HepG2 (cell line): Measurements from ENCODE around the gene TCF7L2. TPM values are rescaled to one million over a fixed set of nuclear protein-coding genes. Genes with fewer than 3 reads are reported as not detected.
A peak's percentile ranks its signal among the peaks of the same experiment; 100 is the strongest.

Experiments used
- ATF7-NPFF ChIP-seq: sonication (generic); formaldehyde crosslinking; IDR thresholded peaks from 2 replicates; pipeline ENCODE4 v1.8.1; 2023; ENCODE audit warnings: mild to moderate bottlenecking, low read depth, missing genetic modification reagents, moderate library complexity
- DMAP1 ChIP-seq: IDR thresholded peaks from 2 replicates; pipeline ENCODE4 v1.6.1; 2016
- EHMT2 ChIP-seq: fragments of 200-600 bp; sonication (generic); IDR thresholded peaks from 2 replicates; pipeline ENCODE4 v1.7.0; 2017; ENCODE audit warnings: antibody characterized with exemption, low read depth, low read length, borderline replicate concordance
- MAZ ChIP-seq, 2 experiments: sonication (generic) in 1 of 2; formaldehyde crosslinking in 1 of 2; IDR thresholded peaks; 2 replicates each; pipeline versions ENCODE4 v1.5.0 to v1.6.1; 2012 to 2020; ENCODE audit warnings: low read depth in 2 of 2, mild to moderate bottlenecking in 2 of 2, borderline replicate concordance in 1 of 2, improper control_type of control experiment in 1 of 2, low read length in 1 of 2, missing genetic modification reagents in 1 of 2, moderate library complexity in 1 of 2
- POGK ChIP-seq: sonication (generic); formaldehyde crosslinking; conservative IDR thresholded peaks from 2 replicates; pipeline ENCODE4 v1.8.0; 2022; ENCODE audit warnings: mild to moderate bottlenecking, moderate library complexity, missing genetic modification reagents
- REXO4 ChIP-seq: sonication (generic); formaldehyde crosslinking; IDR thresholded peaks from 2 replicates; pipeline ENCODE4 v1.8.0; 2022; ENCODE audit warnings: missing genetic modification reagents, mild to moderate bottlenecking, borderline replicate concordance
- SNAPC2 ChIP-seq: sonication (generic); formaldehyde crosslinking; IDR thresholded peaks from 2 replicates; pipeline ENCODE4 v1.8.1; 2022; ENCODE audit warnings: mild to moderate bottlenecking, missing genetic modification reagents
- ZFP37 ChIP-seq: sonication (generic); formaldehyde crosslinking; IDR thresholded peaks from 2 replicates; pipeline ENCODE4 v1.4.0; 2020; ENCODE audit warnings: missing genetic modification reagents, borderline replicate concordance
- ZFP82 ChIP-seq: sonication (generic); formaldehyde crosslinking; IDR thresholded peaks from 2 replicates; pipeline ENCODE4 v1.5.1; 2020; ENCODE audit warnings: mild to moderate bottlenecking, missing genetic modification reagents, borderline replicate concordance
- ZFX ChIP-seq: sonication (generic); formaldehyde crosslinking; IDR thresholded peaks from 2 replicates; pipeline ENCODE4 v1.4.0; 2020; ENCODE audit warnings: mild to moderate bottlenecking, low read depth, missing genetic modification reagents, moderate library complexity
- ZNF12 ChIP-seq: sonication (generic); formaldehyde crosslinking; IDR thresholded peaks from 2 replicates; pipeline ENCODE4 v1.5.0; 2020; ENCODE audit warnings: missing genetic modification reagents
- ZNF264 ChIP-seq: sonication (generic); formaldehyde crosslinking; IDR thresholded peaks from 2 replicates; pipeline ENCODE4 v1.4.0; 2020; ENCODE audit warnings: missing genetic modification reagents
- ZNF296 ChIP-seq: sonication (generic); formaldehyde crosslinking; conservative IDR thresholded peaks from 2 replicates; pipeline ENCODE4 v1.5.0; 2020; ENCODE audit warnings: mild to moderate bottlenecking, missing genetic modification reagents
- ZNF709 ChIP-seq: sonication (generic); formaldehyde crosslinking; IDR thresholded peaks from 2 replicates; pipeline ENCODE4 v1.5.0; 2020; ENCODE audit warnings: mild to moderate bottlenecking, missing genetic modification reagents
- polyA plus RNA-seq, 8 experiments: library from polyadenylated mRNA; depleted of rRNA in 3 of 8; stranded (reverse) in 7 of 8; unstranded in 1 of 8; fragments of >200 nt; fragmentation: Illumina TruSeq in 4 of 8; extraction: Trizol in 4 of 8; gene quantifications; 2 replicates each; pipeline versions ENCODE4 v1.2.1 to v1.2.3, GENCODE V29; 2011 to 2016; ENCODE audit warnings: low read depth in 4 of 8, missing spikeins in 1 of 8, mixed read lengths in 1 of 8; ENCODE audit not compliant: insufficient read depth in 1 of 8
- total RNA-seq, 5 experiments: library from RNA; depleted of rRNA; stranded (reverse); fragments of >200 nt; fragmentation: Illumina TruSeq; extraction: Trizol; gene quantifications; 2 replicates each; pipeline ENCODE4 v1.2.3, GENCODE V29; 2016; ENCODE audit warnings: low read depth in 1 of 5
- TF ChIP-seq, protein P1 (sequence below): sonication (generic); formaldehyde crosslinking; IDR thresholded peaks from 2 replicates; pipeline ENCODE4 v1.5.0; 2020; ENCODE audit warnings: missing genetic modification reagents
- TF ChIP-seq, protein P2 (sequence below): sonication (generic); formaldehyde crosslinking; IDR thresholded peaks from 2 replicates; pipeline ENCODE4 v1.5.0; 2020; ENCODE audit warnings: mild to moderate bottlenecking, missing genetic modification reagents
- TF ChIP-seq, protein P3 (sequence below): sonication (generic); formaldehyde crosslinking; IDR thresholded peaks from 2 replicates; pipeline ENCODE4 v1.4.0; 2020; ENCODE audit warnings: mild to moderate bottlenecking, missing genetic modification reagents
- TF ChIP-seq, protein P4 (sequence below): sonication (generic); formaldehyde crosslinking; IDR thresholded peaks from 2 replicates; pipeline ENCODE4 v1.5.0; 2020; ENCODE audit warnings: missing genetic modification reagents, mild to moderate bottlenecking, borderline replicate concordance
- TF ChIP-seq, protein P5 (sequence below): IDR thresholded peaks from 2 replicates; pipeline ENCODE4 v1.6.1; 2016; ENCODE audit warnings: missing compliant biosample characterization, missing genetic modification reagents, borderline replicate concordance

The TCF7L2 gene
- total and polyA plus RNA-seq, 2 of the 13 experiments (the other 11 are each of a cell fraction or from before 2014, with no cell fraction given): 3.9 to 13.7 TPM

GRCh38 chr10:113073549-113074189 is 123.6 kb downstream of the TCF7L2 start (continued):
- TF ChIP-seq DMAP1 (CRISPR knock-in tag): peak; percentile 70
- TF ChIP-seq, protein P1, sequence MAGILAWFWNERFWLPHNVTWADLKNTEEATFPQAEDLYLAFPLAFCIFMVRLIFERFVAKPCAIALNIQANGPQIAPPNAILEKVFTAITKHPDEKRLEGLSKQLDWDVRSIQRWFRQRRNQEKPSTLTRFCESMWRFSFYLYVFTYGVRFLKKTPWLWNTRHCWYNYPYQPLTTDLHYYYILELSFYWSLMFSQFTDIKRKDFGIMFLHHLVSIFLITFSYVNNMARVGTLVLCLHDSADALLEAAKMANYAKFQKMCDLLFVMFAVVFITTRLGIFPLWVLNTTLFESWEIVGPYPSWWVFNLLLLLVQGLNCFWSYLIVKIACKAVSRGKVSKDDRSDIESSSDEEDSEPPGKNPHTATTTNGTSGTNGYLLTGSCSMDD (CRISPR knock-in tag): no peak
- TF ChIP-seq ZNF12 (CRISPR knock-in tag): peak; percentile 53; the same call in 1 of the 2 replicates
- no peak for TF ChIP-seq ZNF709 (CRISPR knock-in tag)
- no peak for TF ChIP-seq ZNF296 (CRISPR knock-in tag)
- TF ChIP-seq SNAPC2 (CRISPR knock-in tag): peak; percentile 40; the same call in 1 of the 2 replicates
- peak; percentile 69 for TF ChIP-seq ZFX
- TF ChIP-seq, protein P2, sequence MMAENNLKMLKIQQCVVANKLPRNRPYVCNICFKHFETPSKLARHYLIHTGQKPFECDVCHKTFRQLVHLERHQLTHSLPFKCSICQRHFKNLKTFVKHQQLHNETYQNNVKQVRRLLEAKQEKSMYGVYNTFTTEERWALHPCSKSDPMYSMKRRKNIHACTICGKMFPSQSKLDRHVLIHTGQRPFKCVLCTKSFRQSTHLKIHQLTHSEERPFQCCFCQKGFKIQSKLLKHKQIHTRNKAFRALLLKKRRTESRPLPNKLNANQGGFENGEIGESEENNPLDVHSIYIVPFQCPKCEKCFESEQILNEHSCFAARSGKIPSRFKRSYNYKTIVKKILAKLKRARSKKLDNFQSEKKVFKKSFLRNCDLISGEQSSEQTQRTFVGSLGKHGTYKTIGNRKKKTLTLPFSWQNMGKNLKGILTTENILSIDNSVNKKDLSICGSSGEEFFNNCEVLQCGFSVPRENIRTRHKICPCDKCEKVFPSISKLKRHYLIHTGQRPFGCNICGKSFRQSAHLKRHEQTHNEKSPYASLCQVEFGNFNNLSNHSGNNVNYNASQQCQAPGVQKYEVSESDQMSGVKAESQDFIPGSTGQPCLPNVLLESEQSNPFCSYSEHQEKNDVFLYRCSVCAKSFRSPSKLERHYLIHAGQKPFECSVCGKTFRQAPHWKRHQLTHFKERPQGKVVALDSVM (CRISPR knock-in tag): peak; percentile 66
- TF ChIP-seq, protein P3, sequence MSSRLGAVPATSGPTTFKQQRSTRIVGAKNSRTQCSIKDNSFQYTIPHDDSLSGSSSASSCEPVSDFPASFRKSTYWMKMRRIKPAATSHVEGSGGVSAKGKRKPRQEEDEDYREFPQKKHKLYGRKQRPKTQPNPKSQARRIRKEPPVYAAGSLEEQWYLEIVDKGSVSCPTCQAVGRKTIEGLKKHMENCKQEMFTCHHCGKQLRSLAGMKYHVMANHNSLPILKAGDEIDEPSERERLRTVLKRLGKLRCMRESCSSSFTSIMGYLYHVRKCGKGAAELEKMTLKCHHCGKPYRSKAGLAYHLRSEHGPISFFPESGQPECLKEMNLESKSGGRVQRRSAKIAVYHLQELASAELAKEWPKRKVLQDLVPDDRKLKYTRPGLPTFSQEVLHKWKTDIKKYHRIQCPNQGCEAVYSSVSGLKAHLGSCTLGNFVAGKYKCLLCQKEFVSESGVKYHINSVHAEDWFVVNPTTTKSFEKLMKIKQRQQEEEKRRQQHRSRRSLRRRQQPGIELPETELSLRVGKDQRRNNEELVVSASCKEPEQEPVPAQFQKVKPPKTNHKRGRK: no peak
- TF ChIP-seq, protein P4, sequence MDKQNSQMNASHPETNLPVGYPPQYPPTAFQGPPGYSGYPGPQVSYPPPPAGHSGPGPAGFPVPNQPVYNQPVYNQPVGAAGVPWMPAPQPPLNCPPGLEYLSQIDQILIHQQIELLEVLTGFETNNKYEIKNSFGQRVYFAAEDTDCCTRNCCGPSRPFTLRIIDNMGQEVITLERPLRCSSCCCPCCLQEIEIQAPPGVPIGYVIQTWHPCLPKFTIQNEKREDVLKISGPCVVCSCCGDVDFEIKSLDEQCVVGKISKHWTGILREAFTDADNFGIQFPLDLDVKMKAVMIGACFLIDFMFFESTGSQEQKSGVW (CRISPR knock-in tag): no peak
- TF ChIP-seq, protein P5, sequence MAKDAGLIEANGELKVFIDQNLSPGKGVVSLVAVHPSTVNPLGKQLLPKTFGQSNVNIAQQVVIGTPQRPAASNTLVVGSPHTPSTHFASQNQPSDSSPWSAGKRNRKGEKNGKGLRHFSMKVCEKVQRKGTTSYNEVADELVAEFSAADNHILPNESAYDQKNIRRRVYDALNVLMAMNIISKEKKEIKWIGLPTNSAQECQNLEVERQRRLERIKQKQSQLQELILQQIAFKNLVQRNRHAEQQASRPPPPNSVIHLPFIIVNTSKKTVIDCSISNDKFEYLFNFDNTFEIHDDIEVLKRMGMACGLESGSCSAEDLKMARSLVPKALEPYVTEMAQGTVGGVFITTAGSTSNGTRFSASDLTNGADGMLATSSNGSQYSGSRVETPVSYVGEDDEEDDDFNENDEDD: peak; percentile 49; the same call in 1 of the 2 replicates
- no peak for TF ChIP-seq ZFP82
- no peak for TF ChIP-seq REXO4 (CRISPR knock-in tag)
- peak; percentile 85 for TF ChIP-seq ZNF264 (CRISPR knock-in tag)
- TF ChIP-seq MAZ (IDR thresholded peaks at IDR 0.05; ENCODE audit: borderline replicate concordance, low read depth, low read length): no peak
- no peak for TF ChIP-seq MAZ (CRISPR knock-in tag; IDR thresholded peaks at IDR 0.05; ENCODE audit: low read depth)
- no peak for TF ChIP-seq POGK (CRISPR knock-in tag)
- no peak for TF ChIP-seq EHMT2
- TF ChIP-seq ZFP37 (CRISPR knock-in tag): 0 out of 2 replicates have a peak, but pooled peaks have one; percentile 42
- no peak for TF ChIP-seq ATF7-NPFF
